Subcutaneous adipose tissue (tissue), 4 donors: Measurements from ENCODE around the gene CCL25. TPM values are rescaled to one million over a fixed set of nuclear protein-coding genes. Genes with fewer than 3 reads are reported as not detected.

Source experiments
- CTCF ChIP-seq: fragments of 450-650 bp; IDR thresholded peaks from one replicate; pipeline ENCODE4 v1.5.1; 2016; ENCODE audit warnings: low read depth, mild to moderate bottlenecking, control low read depth, antibody characterized with exemption, moderate library complexity
- total RNA-seq, 4 donors: library from RNA; depleted of rRNA; stranded (reverse); fragments of >200 nt; gene quantifications; one replicate each; pipeline ENCODE4 v1.1.0, GENCODE V29; 2016

CCL25 gene
- total RNA-seq, 4 donors from 2014 or later, result not detected

GRCh38 chr19:8038815-8039214, 13.7 kb upstream of the CCL25 start:
- no peak for TF ChIP-seq CTCF

GRCh38 chr19:8039231-8039630, 13.3 kb upstream of the CCL25 start:
- TF ChIP-seq CTCF, result no peak

- no peak for TF ChIP-seq CTCF
These were observed 11.0 kb upstream of the CCL25 start for GRCh38 chr19:8041531-8041931.

GRCh38 chr19:8042900-8043299, 9.7 kb upstream of the CCL25 start:
- no peak for TF ChIP-seq CTCF

- TF ChIP-seq CTCF, result no peak
These were observed 8.5 kb upstream of the CCL25 start for GRCh38 chr19:8044018-8044417.

GRCh38 chr19:8045872-8046568, 6.5 kb upstream of the CCL25 start:
- no peak for TF ChIP-seq CTCF

- TF ChIP-seq CTCF, result no peak
These were observed 5.9 kb upstream of the CCL25 start for GRCh38 chr19:8046569-8047165.
